DMS79 (cell line): ENCODE measurements around the gene DKC1.
"Not testable (repeated sequence)": the region's sequence is repeated elsewhere in the genome, so short reads cannot be mapped to it uniquely, and the experiment has no call there.

ENCODE experiments used
- DNase-seq: peaks from one replicate; lab custom pipeline; 2025; lab: John Stamatoyannopoulos, UW

Gene DKC1

GRCh38 chrX:154819771-154820341, 57.2 kb downstream of the DKC1 start:
- DNase-seq: no peak

DNA sequence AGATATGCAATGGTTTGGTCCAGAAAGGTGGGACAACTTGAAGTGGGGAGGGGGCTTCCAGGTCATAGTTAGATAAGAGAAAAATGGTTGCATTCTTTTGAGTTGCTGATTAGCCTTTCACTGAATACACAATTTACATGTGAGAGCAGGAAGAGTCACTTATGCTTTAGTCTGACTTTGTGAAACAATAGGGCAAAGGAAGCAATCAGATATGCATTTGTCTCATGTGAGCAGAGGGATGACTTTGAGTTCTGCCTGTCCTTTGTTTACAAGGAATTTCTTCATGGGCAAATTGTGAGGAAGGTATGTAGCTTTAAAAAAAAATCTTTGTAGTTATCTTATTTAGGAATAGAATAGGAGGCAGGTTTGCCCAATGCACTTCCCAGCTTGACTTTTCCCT, 58.9 kb downstream of the DKC1 start:
- no peak for DNase-seq

DNA sequence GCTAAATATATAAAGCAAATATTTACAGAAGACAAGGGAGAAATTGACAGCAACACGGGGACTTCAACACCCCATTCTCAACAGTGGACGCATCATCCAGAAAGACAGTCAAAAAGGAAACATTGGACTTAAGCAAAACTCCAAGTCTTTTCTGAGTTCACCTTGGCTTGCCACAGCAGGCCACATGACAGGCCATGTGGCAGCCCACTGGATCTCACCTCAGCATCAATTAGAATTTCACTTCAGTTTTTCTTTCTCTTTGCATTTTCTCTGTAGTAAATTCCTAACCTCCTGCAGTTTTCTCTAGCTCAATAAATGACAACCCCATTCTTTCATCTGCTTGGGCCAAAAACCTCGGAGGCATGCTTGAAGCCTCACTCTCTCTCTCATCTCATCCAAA, 59.4 kb downstream of the DKC1 start:
- no peak for DNase-seq

DNA sequence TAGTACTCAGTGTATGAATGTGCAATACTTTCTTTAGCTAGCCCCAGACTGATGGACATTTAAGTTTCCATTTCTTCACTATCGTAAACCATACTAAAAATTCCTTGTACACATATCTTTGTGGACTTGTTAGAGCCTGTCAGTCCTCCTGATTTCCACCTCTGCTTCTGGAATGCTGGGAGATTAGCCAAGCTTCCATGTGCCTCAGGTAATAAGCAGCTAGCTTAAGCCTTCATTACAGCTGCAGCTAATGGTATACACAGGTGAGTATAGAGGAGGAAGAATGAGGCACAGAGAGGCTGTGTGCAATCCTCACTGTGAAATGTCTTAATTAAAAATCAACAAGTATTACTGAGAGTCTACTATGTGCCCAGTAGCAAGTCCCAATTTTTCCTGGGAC, 62.0 kb downstream of the DKC1 start:
- no peak for DNase-seq

DNA sequence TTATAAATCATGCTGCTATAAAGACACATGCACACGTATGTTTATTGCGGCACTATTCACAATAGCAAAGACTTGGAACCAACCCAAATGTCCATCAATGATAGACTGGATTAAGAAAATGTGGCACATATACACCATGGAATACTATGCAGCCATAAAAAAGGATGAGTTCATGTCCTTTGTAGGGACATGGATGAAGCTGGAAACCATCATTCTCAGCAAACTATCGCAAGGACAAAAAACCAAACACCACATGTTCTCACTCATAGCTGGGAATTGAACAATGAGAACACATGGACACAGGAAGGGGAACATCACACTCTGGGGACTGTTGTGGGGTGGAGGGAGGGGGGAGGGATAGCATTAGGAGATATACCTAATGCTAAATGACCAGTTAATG, 62.9 kb downstream of the DKC1 start:
- not testable (repeated sequence) for DNase-seq
